Liver (tissue), 9 donors: ENCODE measurements around the gene DNAAF5. TPM values are rescaled to one million over a fixed set of nuclear protein-coding genes. Genes with fewer than 3 reads are reported as not detected.

Experiments
- DNase-seq: peaks from one replicate; pipeline ENCODE4 v3.0.0-alpha.2; 2017; ENCODE audit warnings: low spot score
- H3K27ac ChIP-seq, 2 donors: one replicate each; pipeline ENCODE4 v1.7.0; 2013; ENCODE audit warnings: inconsistent platforms in 2 of 2, low read length in 2 of 2, control low read depth in 1 of 2, low read depth in 1 of 2, mild to moderate bottlenecking in 1 of 2
- H3K27me3 ChIP-seq, 4 donors: one replicate each; pipeline versions ENCODE4 v1.6.1 to v1.7.0; 2013; ENCODE audit warnings: low read length in 3 of 4, inconsistent platforms in 1 of 4, mild to moderate bottlenecking in 1 of 4, moderate library complexity in 1 of 4; ENCODE audit not compliant: control insufficient read depth in 4 of 4, insufficient read depth in 4 of 4
- H3K36me3 ChIP-seq, 4 donors: one replicate each; pipeline versions ENCODE4 v1.6.1 to v1.7.0; 2013; ENCODE audit warnings: low read length in 3 of 4, mild to moderate bottlenecking in 3 of 4, low read depth in 1 of 4, moderate library complexity in 1 of 4; ENCODE audit not compliant: control insufficient read depth in 4 of 4, insufficient read depth in 3 of 4
- H3K4me1 ChIP-seq, 4 donors: one replicate each; pipeline versions ENCODE4 v1.6.1 to v1.7.0; 2013; ENCODE audit warnings: low read length in 3 of 4, mild to moderate bottlenecking in 3 of 4, moderate library complexity in 1 of 4; ENCODE audit not compliant: control insufficient read depth in 4 of 4, insufficient read depth in 4 of 4
- H3K4me3 ChIP-seq, 3 donors: one replicate each; pipeline versions ENCODE4 v1.6.1 to v1.7.0; 2013; ENCODE audit warnings: low read length in 3 of 3, control low read depth in 1 of 3, low read depth in 1 of 3, mild to moderate bottlenecking in 1 of 3
- H3K9ac ChIP-seq, 2 donors: one replicate each; pipeline ENCODE4 v1.7.0; 2013; ENCODE audit warnings: low read length in 2 of 2, mild to moderate bottlenecking in 2 of 2, moderate library complexity in 2 of 2, control low read depth in 1 of 2, low read depth in 1 of 2
- H3K9me3 ChIP-seq, 4 donors: one replicate each; pipeline versions ENCODE4 v1.6.1 to v1.7.0; 2013; ENCODE audit warnings: low read length in 3 of 4; ENCODE audit not compliant: control insufficient read depth in 4 of 4
- EGR1 ChIP-seq, 2 donors: IDR thresholded peaks; 2 replicates each; pipeline ENCODE4 v1.6.1; 2016 to 2018; ENCODE audit warnings: antibody characterized with exemption in 2 of 2, low read depth in 2 of 2
- FOXA1 ChIP-seq: IDR thresholded peaks from 2 replicates; pipeline ENCODE4 v1.6.1; 2016; ENCODE audit warnings: antibody characterized with exemption
- FOXA2 ChIP-seq: IDR thresholded peaks from 2 replicates; pipeline ENCODE4 v1.6.1; 2016; ENCODE audit warnings: antibody characterized with exemption
- GABPA ChIP-seq, 2 donors: IDR thresholded peaks in 1 of 2; conservative IDR thresholded peaks in 1 of 2; 2 replicates each; pipeline ENCODE4 v1.6.1; 2016; ENCODE audit warnings: antibody characterized with exemption in 2 of 2, mild to moderate bottlenecking in 1 of 2, moderate library complexity in 1 of 2
- HNF4A ChIP-seq, 2 donors: conservative IDR thresholded peaks; 2 replicates each; pipeline ENCODE4 v1.6.1; 2016; ENCODE audit warnings: antibody characterized with exemption in 2 of 2, mild to moderate bottlenecking in 2 of 2
- HNF4G ChIP-seq: IDR thresholded peaks from 2 replicates; pipeline ENCODE4 v1.6.1; 2016; ENCODE audit warnings: antibody characterized with exemption
- JUND ChIP-seq, 2 donors: IDR thresholded peaks; 2 replicates each; pipeline ENCODE4 v1.6.1; 2016; ENCODE audit warnings: antibody characterized with exemption in 2 of 2
- NR2F2 ChIP-seq: IDR thresholded peaks from 2 replicates; pipeline ENCODE4 v1.6.1; 2016; ENCODE audit warnings: antibody characterized with exemption
- RAD21 ChIP-seq, 2 donors: IDR thresholded peaks; 2 replicates each; pipeline ENCODE4 v1.6.1; 2016; ENCODE audit warnings: antibody characterized with exemption in 2 of 2, mild to moderate bottlenecking in 2 of 2
- RXRA ChIP-seq, 2 donors: IDR thresholded peaks; 2 replicates each; pipeline ENCODE4 v1.6.1; 2017 to 2018; ENCODE audit warnings: antibody characterized with exemption in 2 of 2, mild to moderate bottlenecking in 1 of 2
- SP1 ChIP-seq: IDR thresholded peaks from 2 replicates; pipeline ENCODE4 v1.6.1; 2018; ENCODE audit warnings: antibody characterized with exemption, mild to moderate bottlenecking
- TAF1 ChIP-seq: conservative IDR thresholded peaks from 2 replicates; pipeline ENCODE4 v1.6.1; 2016; ENCODE audit warnings: antibody characterized with exemption, mild to moderate bottlenecking
- YY1 ChIP-seq: IDR thresholded peaks from 2 replicates; pipeline ENCODE4 v1.6.1; 2016; ENCODE audit warnings: antibody characterized with exemption, mild to moderate bottlenecking
- WGBS: extraction: QIAGEN DNeasy Blood & Tissue Kit; methylation state at CpG from one replicate; pipeline ENCODE4 v1.1.7; 2013; 5-methylcytosine and 5-hydroxymethylcytosine counted together
- polyA plus RNA-seq, 2 donors: library from polyadenylated mRNA; stranded (reverse) in 1 of 2; unstranded in 1 of 2; fragments of 200-250 nt in 1 of 2; fragments of >200 nt in 1 of 2; fragmentation: Nextera tagmentation in 1 of 2; extraction: Ambion mirVana in 1 of 2; gene quantifications; one replicate each; pipeline versions ENCODE4 v1.2.1 to v1.2.3, GENCODE V29; 2013 to 2015
- total RNA-seq, 2 donors: library from RNA; depleted of rRNA; stranded (reverse); fragments of >200 nt; gene quantifications; one replicate each; pipeline ENCODE4 v1.2.3, GENCODE V29; 2014
- TF ChIP-seq, protein P1 (sequence below): fragments of 150-350 bp; IDR thresholded peaks from 2 replicates; pipeline ENCODE4 v1.5.1; 2017; ENCODE audit warnings: improper control_type of control experiment, low read depth, low read length; ENCODE audit not compliant: missing input control
- TF ChIP-seq, protein P2 (sequence below): IDR thresholded peaks from 2 replicates; pipeline ENCODE4 v1.6.1; 2016; ENCODE audit warnings: antibody characterized with exemption
- TF ChIP-seq, protein P3 (sequence below): IDR thresholded peaks from 2 replicates; pipeline ENCODE4 v1.6.1; 2016; ENCODE audit warnings: antibody characterized with exemption
- TF ChIP-seq, protein P4 (sequence below): IDR thresholded peaks from 2 replicates; pipeline ENCODE4 v1.6.1; 2016; ENCODE audit warnings: antibody characterized with exemption, mild to moderate bottlenecking
- TF ChIP-seq, protein P5 (sequence below): IDR thresholded peaks from 2 replicates; pipeline ENCODE4 v1.6.1; 2016; ENCODE audit warnings: antibody characterized with exemption
- donor health status: healthy.
- donor health status: healthy.
- donor health status: healthy.
- donor health status: healthy.
- donor health status: healthy.

Gene DNAAF5
- total and polyA plus RNA-seq, 4 donors: 3.1 to 11.1 (median 9.5) TPM

DNA sequence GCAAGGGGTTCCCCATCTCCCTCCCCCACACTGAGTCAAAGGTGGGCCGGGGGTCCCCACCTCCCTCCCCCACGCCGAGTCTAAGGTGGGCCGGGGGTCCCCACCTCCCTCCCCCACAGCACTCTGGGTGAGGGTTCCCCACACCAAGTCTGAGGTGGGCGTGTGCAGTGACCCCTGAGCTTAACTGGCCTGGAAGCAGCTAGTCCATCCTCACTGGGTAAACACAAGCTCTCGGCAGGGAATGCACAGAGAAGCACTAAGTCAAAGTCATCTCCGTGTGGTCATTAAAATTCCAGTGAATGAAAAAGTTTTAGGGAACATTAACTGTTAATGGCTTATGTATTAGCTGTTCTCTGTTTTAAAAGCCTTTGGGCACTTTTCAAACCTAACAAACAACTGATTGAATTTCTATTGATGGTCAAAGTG, 44.3 kb downstream of the DNAAF5 start:
- peak overlapping the region in 1 of 2 donors; percentile 59 for H3K27ac ChIP-seq
- no peaks in the 10 kb centered on the region for H3K9me3 ChIP-seq
- DNase-seq: no peak
- no peaks in the 10 kb centered on the region for H3K4me1 ChIP-seq
- TF ChIP-seq RAD21 (IDR thresholded peaks at IDR 0.05): no peak
- TF ChIP-seq HNF4G: no peak
- TF ChIP-seq NR2F2: no peak
- TF ChIP-seq, protein P1, sequence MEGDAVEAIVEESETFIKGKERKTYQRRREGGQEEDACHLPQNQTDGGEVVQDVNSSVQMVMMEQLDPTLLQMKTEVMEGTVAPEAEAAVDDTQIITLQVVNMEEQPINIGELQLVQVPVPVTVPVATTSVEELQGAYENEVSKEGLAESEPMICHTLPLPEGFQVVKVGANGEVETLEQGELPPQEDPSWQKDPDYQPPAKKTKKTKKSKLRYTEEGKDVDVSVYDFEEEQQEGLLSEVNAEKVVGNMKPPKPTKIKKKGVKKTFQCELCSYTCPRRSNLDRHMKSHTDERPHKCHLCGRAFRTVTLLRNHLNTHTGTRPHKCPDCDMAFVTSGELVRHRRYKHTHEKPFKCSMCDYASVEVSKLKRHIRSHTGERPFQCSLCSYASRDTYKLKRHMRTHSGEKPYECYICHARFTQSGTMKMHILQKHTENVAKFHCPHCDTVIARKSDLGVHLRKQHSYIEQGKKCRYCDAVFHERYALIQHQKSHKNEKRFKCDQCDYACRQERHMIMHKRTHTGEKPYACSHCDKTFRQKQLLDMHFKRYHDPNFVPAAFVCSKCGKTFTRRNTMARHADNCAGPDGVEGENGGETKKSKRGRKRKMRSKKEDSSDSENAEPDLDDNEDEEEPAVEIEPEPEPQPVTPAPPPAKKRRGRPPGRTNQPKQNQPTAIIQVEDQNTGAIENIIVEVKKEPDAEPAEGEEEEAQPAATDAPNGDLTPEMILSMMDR: no peak
- TF ChIP-seq, protein P2, sequence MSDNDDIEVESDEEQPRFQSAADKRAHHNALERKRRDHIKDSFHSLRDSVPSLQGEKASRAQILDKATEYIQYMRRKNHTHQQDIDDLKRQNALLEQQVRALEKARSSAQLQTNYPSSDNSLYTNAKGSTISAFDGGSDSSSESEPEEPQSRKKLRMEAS: no peak
- TF ChIP-seq TAF1: no peak
- TF ChIP-seq, protein P3, sequence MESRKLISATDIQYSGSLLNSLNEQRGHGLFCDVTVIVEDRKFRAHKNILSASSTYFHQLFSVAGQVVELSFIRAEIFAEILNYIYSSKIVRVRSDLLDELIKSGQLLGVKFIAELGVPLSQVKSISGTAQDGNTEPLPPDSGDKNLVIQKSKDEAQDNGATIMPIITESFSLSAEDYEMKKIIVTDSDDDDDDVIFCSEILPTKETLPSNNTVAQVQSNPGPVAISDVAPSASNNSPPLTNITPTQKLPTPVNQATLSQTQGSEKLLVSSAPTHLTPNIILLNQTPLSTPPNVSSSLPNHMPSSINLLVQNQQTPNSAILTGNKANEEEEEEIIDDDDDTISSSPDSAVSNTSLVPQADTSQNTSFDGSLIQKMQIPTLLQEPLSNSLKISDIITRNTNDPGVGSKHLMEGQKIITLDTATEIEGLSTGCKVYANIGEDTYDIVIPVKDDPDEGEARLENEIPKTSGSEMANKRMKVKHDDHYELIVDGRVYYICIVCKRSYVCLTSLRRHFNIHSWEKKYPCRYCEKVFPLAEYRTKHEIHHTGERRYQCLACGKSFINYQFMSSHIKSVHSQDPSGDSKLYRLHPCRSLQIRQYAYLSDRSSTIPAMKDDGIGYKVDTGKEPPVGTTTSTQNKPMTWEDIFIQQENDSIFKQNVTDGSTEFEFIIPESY: no peak
- no peak for TF ChIP-seq HNF4A (conservative IDR thresholded peaks at IDR 0.05)
- TF ChIP-seq RXRA (IDR thresholded peaks at IDR 0.05): no peak
- TF ChIP-seq JUND (IDR thresholded peaks at IDR 0.05): no peak
- no peak for TF ChIP-seq FOXA2
- TF ChIP-seq YY1: no peak
- no peak for TF ChIP-seq SP1
- TF ChIP-seq EGR1 (IDR thresholded peaks at IDR 0.05; ENCODE audit: low read depth in 2 of 2): no peak
- TF ChIP-seq, protein P4, sequence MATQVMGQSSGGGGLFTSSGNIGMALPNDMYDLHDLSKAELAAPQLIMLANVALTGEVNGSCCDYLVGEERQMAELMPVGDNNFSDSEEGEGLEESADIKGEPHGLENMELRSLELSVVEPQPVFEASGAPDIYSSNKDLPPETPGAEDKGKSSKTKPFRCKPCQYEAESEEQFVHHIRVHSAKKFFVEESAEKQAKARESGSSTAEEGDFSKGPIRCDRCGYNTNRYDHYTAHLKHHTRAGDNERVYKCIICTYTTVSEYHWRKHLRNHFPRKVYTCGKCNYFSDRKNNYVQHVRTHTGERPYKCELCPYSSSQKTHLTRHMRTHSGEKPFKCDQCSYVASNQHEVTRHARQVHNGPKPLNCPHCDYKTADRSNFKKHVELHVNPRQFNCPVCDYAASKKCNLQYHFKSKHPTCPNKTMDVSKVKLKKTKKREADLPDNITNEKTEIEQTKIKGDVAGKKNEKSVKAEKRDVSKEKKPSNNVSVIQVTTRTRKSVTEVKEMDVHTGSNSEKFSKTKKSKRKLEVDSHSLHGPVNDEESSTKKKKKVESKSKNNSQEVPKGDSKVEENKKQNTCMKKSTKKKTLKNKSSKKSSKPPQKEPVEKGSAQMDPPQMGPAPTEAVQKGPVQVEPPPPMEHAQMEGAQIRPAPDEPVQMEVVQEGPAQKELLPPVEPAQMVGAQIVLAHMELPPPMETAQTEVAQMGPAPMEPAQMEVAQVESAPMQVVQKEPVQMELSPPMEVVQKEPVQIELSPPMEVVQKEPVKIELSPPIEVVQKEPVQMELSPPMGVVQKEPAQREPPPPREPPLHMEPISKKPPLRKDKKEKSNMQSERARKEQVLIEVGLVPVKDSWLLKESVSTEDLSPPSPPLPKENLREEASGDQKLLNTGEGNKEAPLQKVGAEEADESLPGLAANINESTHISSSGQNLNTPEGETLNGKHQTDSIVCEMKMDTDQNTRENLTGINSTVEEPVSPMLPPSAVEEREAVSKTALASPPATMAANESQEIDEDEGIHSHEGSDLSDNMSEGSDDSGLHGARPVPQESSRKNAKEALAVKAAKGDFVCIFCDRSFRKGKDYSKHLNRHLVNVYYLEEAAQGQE: no peak
- no peak for TF ChIP-seq FOXA1
- TF ChIP-seq GABPA (IDR thresholded peaks at IDR 0.05 in 1 of 2, conservative IDR thresholded peaks at IDR 0.05 in 1 of 2): no peak
- TF ChIP-seq, protein P5, sequence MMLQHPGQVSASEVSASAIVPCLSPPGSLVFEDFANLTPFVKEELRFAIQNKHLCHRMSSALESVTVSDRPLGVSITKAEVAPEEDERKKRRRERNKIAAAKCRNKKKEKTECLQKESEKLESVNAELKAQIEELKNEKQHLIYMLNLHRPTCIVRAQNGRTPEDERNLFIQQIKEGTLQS: no peak
- H3K36me3 ChIP-seq: peaks cover 0 to 15% (median 2%) of the 10 kb centered on the region in 4 donors
- no peak overlapping the region for H3K4me3 ChIP-seq
- H3K27me3 ChIP-seq: no peaks in the 10 kb centered on the region
- WGBS: 67% methylated on average over 7 of the region's 7 CpGs
- H3K9ac ChIP-seq: no peak overlapping the region
